HCT116 (cell line): ENCODE results near the gene MAU2.
"Not testable (repeated sequence)": the region's sequence is repeated elsewhere in the genome, so short reads cannot be mapped to it uniquely, and the experiment has no call there.

ENCODE experiments used
- EZH2 ChIP-seq: fragments of 200-600 bp; sonication (generic); IDR thresholded peaks from 2 replicates; pipeline ENCODE4 v1.6.1; 2017; ENCODE audit warnings: antibody characterized with exemption, mixed run types
- EZH2phosphoT487 ChIP-seq: fragments of 200-600 bp; IDR thresholded peaks from 2 replicates; pipeline ENCODE4 v1.6.1; 2018; ENCODE audit warnings: antibody characterized with exemption, borderline replicate concordance
- POLR2A ChIP-seq: IDR thresholded peaks from 2 replicates; pipeline ENCODE4 v1.7.0; 2011; ENCODE audit warnings: borderline replicate concordance; ENCODE audit not compliant: insufficient read depth, insufficient read length; ENCODE audit errors: extremely low read depth
- RAD21 ChIP-seq: IDR thresholded peaks from 2 replicates; pipeline ENCODE4 v1.6.1; 2012; ENCODE audit warnings: low read depth, mild to moderate bottlenecking
- SIN3A ChIP-seq: IDR thresholded peaks from 2 replicates; pipeline ENCODE4 v1.6.1; 2012; ENCODE audit warnings: low read depth
- TCF7L2 ChIP-seq: IDR thresholded peaks from 2 replicates; pipeline ENCODE4 v1.7.0; 2011; ENCODE audit warnings: borderline replicate concordance, inconsistent platforms; ENCODE audit not compliant: insufficient read depth, insufficient read length; ENCODE audit errors: extremely low read depth
- ZFX ChIP-seq: fragments of 450-650 bp; IDR thresholded peaks from 2 replicates; pipeline ENCODE4 v1.6.1; 2017
- ZNF274 ChIP-seq: fragments of 200-500 bp; sonication (Bioruptor generic); IDR thresholded peaks from 2 replicates; pipeline ENCODE4 v1.6.1; 2014; ENCODE audit warnings: mild to moderate bottlenecking, low read depth, low read length, inconsistent platforms
- TF ChIP-seq, protein P1 (sequence below): IDR thresholded peaks from 2 replicates; pipeline ENCODE4 v1.6.1; 2012
- TF ChIP-seq, protein P2 (sequence below): IDR thresholded peaks from 2 replicates; pipeline ENCODE4 v1.6.1; 2012; ENCODE audit warnings: low read depth
- TF ChIP-seq, protein P3 (sequence below), 3 experiments: fragments of 200-600 bp in 1 of 3; sonication (generic) in 1 of 3; IDR thresholded peaks in 2 of 3; conservative IDR thresholded peaks in 1 of 3; 2 replicates each; pipeline ENCODE4 v1.5.1; 2012 to 2017; ENCODE audit warnings: low read depth in 2 of 3, low read length in 2 of 3, antibody characterized with exemption in 1 of 3, borderline replicate concordance in 1 of 3, control low read depth in 1 of 3, mild to moderate bottlenecking in 1 of 3, mixed read lengths in 1 of 3, mixed run types in 1 of 3, moderate library complexity in 1 of 3; ENCODE audit not compliant: insufficient read depth in 1 of 3
- TF ChIP-seq, protein P4 (sequence below): IDR thresholded peaks from 2 replicates; pipeline ENCODE4 v1.6.1; 2011; ENCODE audit warnings: mild to moderate bottlenecking, low read length, moderate library complexity; ENCODE audit not compliant: insufficient replicate concordance; ENCODE audit errors: extremely low read depth

DNA sequence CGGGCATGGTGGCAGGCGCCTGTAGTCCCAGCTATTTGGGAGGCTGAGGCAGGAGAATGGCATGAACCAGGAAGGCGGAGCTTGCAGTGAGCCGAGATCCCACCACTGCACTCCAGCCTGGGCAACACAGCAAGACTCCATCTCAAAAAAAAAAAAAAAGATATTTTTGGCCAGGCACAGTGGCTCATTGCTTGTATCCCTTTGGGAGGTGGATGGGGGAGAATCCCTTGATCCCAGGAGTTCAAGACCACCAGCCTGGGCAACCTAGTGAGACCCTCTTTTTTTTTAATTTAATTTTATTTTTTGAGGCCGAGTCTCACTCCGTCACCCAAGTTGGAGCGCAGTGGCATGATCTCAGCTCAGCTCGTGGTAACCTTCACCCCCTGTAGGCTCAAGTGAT is 30.1 kb downstream of the MAU2 start:
- TF ChIP-seq, protein P1, sequence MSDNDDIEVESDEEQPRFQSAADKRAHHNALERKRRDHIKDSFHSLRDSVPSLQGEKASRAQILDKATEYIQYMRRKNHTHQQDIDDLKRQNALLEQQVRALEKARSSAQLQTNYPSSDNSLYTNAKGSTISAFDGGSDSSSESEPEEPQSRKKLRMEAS, result not testable (repeated sequence)
- TF ChIP-seq, protein P2, sequence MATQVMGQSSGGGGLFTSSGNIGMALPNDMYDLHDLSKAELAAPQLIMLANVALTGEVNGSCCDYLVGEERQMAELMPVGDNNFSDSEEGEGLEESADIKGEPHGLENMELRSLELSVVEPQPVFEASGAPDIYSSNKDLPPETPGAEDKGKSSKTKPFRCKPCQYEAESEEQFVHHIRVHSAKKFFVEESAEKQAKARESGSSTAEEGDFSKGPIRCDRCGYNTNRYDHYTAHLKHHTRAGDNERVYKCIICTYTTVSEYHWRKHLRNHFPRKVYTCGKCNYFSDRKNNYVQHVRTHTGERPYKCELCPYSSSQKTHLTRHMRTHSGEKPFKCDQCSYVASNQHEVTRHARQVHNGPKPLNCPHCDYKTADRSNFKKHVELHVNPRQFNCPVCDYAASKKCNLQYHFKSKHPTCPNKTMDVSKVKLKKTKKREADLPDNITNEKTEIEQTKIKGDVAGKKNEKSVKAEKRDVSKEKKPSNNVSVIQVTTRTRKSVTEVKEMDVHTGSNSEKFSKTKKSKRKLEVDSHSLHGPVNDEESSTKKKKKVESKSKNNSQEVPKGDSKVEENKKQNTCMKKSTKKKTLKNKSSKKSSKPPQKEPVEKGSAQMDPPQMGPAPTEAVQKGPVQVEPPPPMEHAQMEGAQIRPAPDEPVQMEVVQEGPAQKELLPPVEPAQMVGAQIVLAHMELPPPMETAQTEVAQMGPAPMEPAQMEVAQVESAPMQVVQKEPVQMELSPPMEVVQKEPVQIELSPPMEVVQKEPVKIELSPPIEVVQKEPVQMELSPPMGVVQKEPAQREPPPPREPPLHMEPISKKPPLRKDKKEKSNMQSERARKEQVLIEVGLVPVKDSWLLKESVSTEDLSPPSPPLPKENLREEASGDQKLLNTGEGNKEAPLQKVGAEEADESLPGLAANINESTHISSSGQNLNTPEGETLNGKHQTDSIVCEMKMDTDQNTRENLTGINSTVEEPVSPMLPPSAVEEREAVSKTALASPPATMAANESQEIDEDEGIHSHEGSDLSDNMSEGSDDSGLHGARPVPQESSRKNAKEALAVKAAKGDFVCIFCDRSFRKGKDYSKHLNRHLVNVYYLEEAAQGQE, result not testable (repeated sequence)
- not testable (repeated sequence) for TF ChIP-seq ZNF274, POLR2A, EZH2, SIN3A, RAD21, EZH2phosphoT487, ZFX, TCF7L2
- TF ChIP-seq, protein P3, sequence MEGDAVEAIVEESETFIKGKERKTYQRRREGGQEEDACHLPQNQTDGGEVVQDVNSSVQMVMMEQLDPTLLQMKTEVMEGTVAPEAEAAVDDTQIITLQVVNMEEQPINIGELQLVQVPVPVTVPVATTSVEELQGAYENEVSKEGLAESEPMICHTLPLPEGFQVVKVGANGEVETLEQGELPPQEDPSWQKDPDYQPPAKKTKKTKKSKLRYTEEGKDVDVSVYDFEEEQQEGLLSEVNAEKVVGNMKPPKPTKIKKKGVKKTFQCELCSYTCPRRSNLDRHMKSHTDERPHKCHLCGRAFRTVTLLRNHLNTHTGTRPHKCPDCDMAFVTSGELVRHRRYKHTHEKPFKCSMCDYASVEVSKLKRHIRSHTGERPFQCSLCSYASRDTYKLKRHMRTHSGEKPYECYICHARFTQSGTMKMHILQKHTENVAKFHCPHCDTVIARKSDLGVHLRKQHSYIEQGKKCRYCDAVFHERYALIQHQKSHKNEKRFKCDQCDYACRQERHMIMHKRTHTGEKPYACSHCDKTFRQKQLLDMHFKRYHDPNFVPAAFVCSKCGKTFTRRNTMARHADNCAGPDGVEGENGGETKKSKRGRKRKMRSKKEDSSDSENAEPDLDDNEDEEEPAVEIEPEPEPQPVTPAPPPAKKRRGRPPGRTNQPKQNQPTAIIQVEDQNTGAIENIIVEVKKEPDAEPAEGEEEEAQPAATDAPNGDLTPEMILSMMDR (IDR thresholded peaks at IDR 0.05 in 2 of 3, conservative IDR thresholded peaks at IDR 0.05 in 1 of 3; ENCODE audit: borderline replicate concordance in 1 of 3, insufficient read depth in 1 of 3, low read depth in 2 of 3, low read length in 2 of 3), result not testable (repeated sequence)
- TF ChIP-seq, protein P4, sequence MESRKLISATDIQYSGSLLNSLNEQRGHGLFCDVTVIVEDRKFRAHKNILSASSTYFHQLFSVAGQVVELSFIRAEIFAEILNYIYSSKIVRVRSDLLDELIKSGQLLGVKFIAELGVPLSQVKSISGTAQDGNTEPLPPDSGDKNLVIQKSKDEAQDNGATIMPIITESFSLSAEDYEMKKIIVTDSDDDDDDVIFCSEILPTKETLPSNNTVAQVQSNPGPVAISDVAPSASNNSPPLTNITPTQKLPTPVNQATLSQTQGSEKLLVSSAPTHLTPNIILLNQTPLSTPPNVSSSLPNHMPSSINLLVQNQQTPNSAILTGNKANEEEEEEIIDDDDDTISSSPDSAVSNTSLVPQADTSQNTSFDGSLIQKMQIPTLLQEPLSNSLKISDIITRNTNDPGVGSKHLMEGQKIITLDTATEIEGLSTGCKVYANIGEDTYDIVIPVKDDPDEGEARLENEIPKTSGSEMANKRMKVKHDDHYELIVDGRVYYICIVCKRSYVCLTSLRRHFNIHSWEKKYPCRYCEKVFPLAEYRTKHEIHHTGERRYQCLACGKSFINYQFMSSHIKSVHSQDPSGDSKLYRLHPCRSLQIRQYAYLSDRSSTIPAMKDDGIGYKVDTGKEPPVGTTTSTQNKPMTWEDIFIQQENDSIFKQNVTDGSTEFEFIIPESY, result not testable (repeated sequence)
